Astrocyte (in vitro differentiated cells and primary cell): Measurements from ENCODE around the gene KRTAP12-2. TPM values are rescaled to one million over a fixed set of nuclear protein-coding genes. Genes with fewer than 3 reads are reported as not detected.

Source experiments
- DNase-seq: peaks from one replicate; pipeline ENCODE4 v3.0.0-alpha.2; 2010; ENCODE audit warnings: low read depth
- FAIRE-seq: peaks from 2 replicates; lab custom pipeline; 2011; peaks lifted over from hg19 to GRCh38; lab: Jason Lieb, UNC
- H2AFZ ChIP-seq: 2 replicates; pipeline ENCODE4 v1.6.0; 2012; ENCODE audit warnings: low read depth, low read length, inconsistent platforms
- H3K27ac ChIP-seq: 2 replicates; pipeline ENCODE4 v1.5.1; 2011; ENCODE audit warnings: low read depth, low read length, inconsistent platforms
- H3K27me3 ChIP-seq: 2 replicates; pipeline ENCODE4 v1.6.0; 2011; ENCODE audit warnings: low read length, inconsistent platforms; ENCODE audit not compliant: insufficient read depth
- H3K36me3 ChIP-seq: 2 replicates; pipeline ENCODE4 v1.5.1; 2011; ENCODE audit warnings: low read length, inconsistent platforms; ENCODE audit not compliant: insufficient read depth
- H3K4me1 ChIP-seq: 2 replicates; pipeline ENCODE4 v1.5.1; 2011; ENCODE audit warnings: low read length, inconsistent platforms; ENCODE audit not compliant: insufficient read depth
- H3K4me2 ChIP-seq: 2 replicates; pipeline ENCODE4 v1.6.0; 2012; ENCODE audit warnings: low read length, inconsistent platforms
- H3K4me3 ChIP-seq: 2 replicates; pipeline ENCODE4 v1.5.1; 2011; ENCODE audit warnings: low read depth, mild to moderate bottlenecking, low read length, inconsistent platforms; ENCODE audit not compliant: insufficient read depth
- H3K79me2 ChIP-seq: 2 replicates; pipeline ENCODE4 v1.6.0; 2012; ENCODE audit warnings: mild to moderate bottlenecking, low read length, inconsistent platforms; ENCODE audit not compliant: insufficient read depth
- H3K9ac ChIP-seq: 2 replicates; pipeline ENCODE4 v1.6.0; 2012; ENCODE audit warnings: mild to moderate bottlenecking, low read length, inconsistent platforms
- H3K9me3 ChIP-seq: 2 replicates; pipeline ENCODE4 v1.5.1; 2012; ENCODE audit warnings: low read depth, mild to moderate bottlenecking, low read length, inconsistent platforms; ENCODE audit not compliant: insufficient read depth
- H4K20me1 ChIP-seq: 2 replicates; pipeline ENCODE4 v1.6.0; 2012; ENCODE audit warnings: low read length, inconsistent platforms; ENCODE audit not compliant: insufficient read depth
- H3K27ac Mint-ChIP-seq: one replicate; pipeline ENCODE4 v1.8.0; 2021; ENCODE audit warnings: mild to moderate bottlenecking, mixed read lengths; ENCODE audit not compliant: unreplicated experiment
- H3K27me3 Mint-ChIP-seq: one replicate; pipeline ENCODE4 v1.8.0; 2021; ENCODE audit warnings: low read depth, mixed read lengths; ENCODE audit not compliant: unreplicated experiment
- H3K36me3 Mint-ChIP-seq: one replicate; pipeline ENCODE4 v1.8.0; 2021; ENCODE audit warnings: low read depth, mixed read lengths; ENCODE audit not compliant: unreplicated experiment
- H3K4me1 Mint-ChIP-seq: one replicate; pipeline ENCODE4 v1.8.0; 2021; ENCODE audit warnings: low read depth, mixed read lengths; ENCODE audit not compliant: unreplicated experiment
- H3K4me3 Mint-ChIP-seq: one replicate; pipeline ENCODE4 v1.8.0; 2021; ENCODE audit warnings: mild to moderate bottlenecking, moderate library complexity, mixed read lengths; ENCODE audit not compliant: unreplicated experiment
- H3K9me3 Mint-ChIP-seq: one replicate; pipeline ENCODE4 v1.8.0; 2021; ENCODE audit warnings: mild to moderate bottlenecking, mixed read lengths; ENCODE audit not compliant: unreplicated experiment
- EZH2 ChIP-seq: IDR thresholded peaks from 2 replicates; pipeline ENCODE4 v1.6.1; 2012; ENCODE audit warnings: mild to moderate bottlenecking, low read length, inconsistent platforms; ENCODE audit not compliant: insufficient read depth
- total RNA-seq: library from RNA; stranded (reverse); gene quantifications from 2 replicates; pipeline ENCODE4 v1.2.1, GENCODE V29; 2021
- TF ChIP-seq, protein P1 (sequence below): IDR thresholded peaks from 2 replicates; pipeline ENCODE4 v1.5.1; 2011; ENCODE audit warnings: low read depth, mild to moderate bottlenecking, inconsistent platforms, low read length, moderate library complexity; ENCODE audit not compliant: insufficient read depth

Gene KRTAP12-2
- total RNA-seq, 1 donor from 2014 or later = not detected

DNA sequence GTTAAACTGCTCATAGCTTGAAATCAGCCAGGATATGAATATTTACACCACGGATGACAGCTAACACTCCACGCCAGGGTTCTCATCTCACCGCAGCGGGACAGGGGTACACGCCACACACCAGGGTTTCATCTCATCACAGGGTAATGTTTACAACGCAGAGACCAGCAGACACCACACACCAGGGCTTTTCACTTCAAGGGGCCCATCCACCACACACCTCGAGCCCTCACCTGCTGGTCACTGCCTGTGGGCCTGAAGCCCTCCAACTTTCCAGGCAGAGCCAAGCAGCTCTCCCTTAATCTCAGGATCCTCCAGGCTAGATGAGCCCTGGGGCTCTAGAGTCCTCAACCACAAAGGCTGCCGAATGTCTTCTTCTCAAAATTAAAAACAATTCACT, 28.9 kb upstream of the KRTAP12-2 start:
- no peak for TF ChIP-seq EZH2
- TF ChIP-seq, protein P1, sequence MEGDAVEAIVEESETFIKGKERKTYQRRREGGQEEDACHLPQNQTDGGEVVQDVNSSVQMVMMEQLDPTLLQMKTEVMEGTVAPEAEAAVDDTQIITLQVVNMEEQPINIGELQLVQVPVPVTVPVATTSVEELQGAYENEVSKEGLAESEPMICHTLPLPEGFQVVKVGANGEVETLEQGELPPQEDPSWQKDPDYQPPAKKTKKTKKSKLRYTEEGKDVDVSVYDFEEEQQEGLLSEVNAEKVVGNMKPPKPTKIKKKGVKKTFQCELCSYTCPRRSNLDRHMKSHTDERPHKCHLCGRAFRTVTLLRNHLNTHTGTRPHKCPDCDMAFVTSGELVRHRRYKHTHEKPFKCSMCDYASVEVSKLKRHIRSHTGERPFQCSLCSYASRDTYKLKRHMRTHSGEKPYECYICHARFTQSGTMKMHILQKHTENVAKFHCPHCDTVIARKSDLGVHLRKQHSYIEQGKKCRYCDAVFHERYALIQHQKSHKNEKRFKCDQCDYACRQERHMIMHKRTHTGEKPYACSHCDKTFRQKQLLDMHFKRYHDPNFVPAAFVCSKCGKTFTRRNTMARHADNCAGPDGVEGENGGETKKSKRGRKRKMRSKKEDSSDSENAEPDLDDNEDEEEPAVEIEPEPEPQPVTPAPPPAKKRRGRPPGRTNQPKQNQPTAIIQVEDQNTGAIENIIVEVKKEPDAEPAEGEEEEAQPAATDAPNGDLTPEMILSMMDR = no peak
- H3K36me3 ChIP-seq = no peaks in the 10 kb centered on the region
- no peak overlapping the region for H3K4me2 ChIP-seq
- H4K20me1 ChIP-seq = no peaks in the 10 kb centered on the region
- H3K27ac Mint-ChIP-seq = no peak overlapping the region
- no peaks in the 10 kb centered on the region for H3K4me1 ChIP-seq
- peaks cover 8% of the 10 kb centered on the region for H3K4me1 Mint-ChIP-seq
- H3K79me2 ChIP-seq = no peaks in the 10 kb centered on the region
- peaks cover 2% of the 10 kb centered on the region for H3K9me3 ChIP-seq
- peaks cover 22% of the 10 kb centered on the region for H3K9me3 Mint-ChIP-seq
- H3K4me3 Mint-ChIP-seq = no peak overlapping the region
- no peak overlapping the region for H3K27ac ChIP-seq
- peaks cover 14% of the 10 kb centered on the region for H3K27me3 ChIP-seq
- H2AFZ ChIP-seq = no peak overlapping the region
- H3K36me3 Mint-ChIP-seq = no peaks in the 10 kb centered on the region
- H3K9ac ChIP-seq = no peak overlapping the region
- FAIRE-seq (no peak), DNase-seq (no peak)
- H3K4me3 ChIP-seq = no peak overlapping the region
- H3K27me3 Mint-ChIP-seq = peaks cover 41% of the 10 kb centered on the region

GRCh38 chr21:44695184-44695583, 28.5 kb upstream of the KRTAP12-2 start:
- Histone ChIP-seq H3K4me2 (no peak overlapping the region), H3K9ac (no peak overlapping the region), H3K27ac (no peak overlapping the region), H3K9me3 (peaks cover 2% of the 10 kb centered on the region), H3K79me2 (no peaks in the 10 kb centered on the region), H4K20me1 (no peaks in the 10 kb centered on the region), H3K27me3 (peaks cover 10% of the 10 kb centered on the region), H3K4me1 (no peaks in the 10 kb centered on the region), H3K4me3 (no peak overlapping the region), H3K36me3 (no peaks in the 10 kb centered on the region), H2AFZ (no peak overlapping the region)
- TF ChIP-seq EZH2 = no peak
- TF ChIP-seq, protein P1 = no peak
- Mint-ChIP-seq H3K9me3 (peaks cover 22% of the 10 kb centered on the region), H3K4me3 (no peak overlapping the region), H3K27me3 (peaks cover 40% of the 10 kb centered on the region), H3K27ac (no peak overlapping the region), H3K36me3 (no peaks in the 10 kb centered on the region), H3K4me1 (peaks cover 8% of the 10 kb centered on the region)
- DNase-seq (no peak), FAIRE-seq (no peak)

GRCh38 chr21:44694776-44695175, 28.0 kb upstream of the KRTAP12-2 start:
- no peak for FAIRE-seq
- Mint-ChIP-seq H3K36me3 (no peaks in the 10 kb centered on the region), H3K27me3 (peaks cover 39% of the 10 kb centered on the region)

More at GRCh38 chr21:44694776-44695175, 28.0 kb upstream of the KRTAP12-2 start:
- H3K9me3 ChIP-seq = peaks cover 2% of the 10 kb centered on the region
- H3K27ac ChIP-seq = no peak overlapping the region
- Mint-ChIP-seq H3K27ac (no peak overlapping the region), H3K4me3 (no peak overlapping the region), H3K9me3 (peaks cover 22% of the 10 kb centered on the region), H3K4me1 (peaks cover 8% of the 10 kb centered on the region)
- no peaks in the 10 kb centered on the region for H3K79me2 ChIP-seq
- H3K4me1 ChIP-seq = no peaks in the 10 kb centered on the region
- H3K9ac ChIP-seq = no peak overlapping the region
- H3K36me3 ChIP-seq = no peaks in the 10 kb centered on the region
- no peak overlapping the region for H3K4me3 ChIP-seq
- H2AFZ ChIP-seq = no peak overlapping the region
- DNase-seq = no peak
- peaks cover 7% of the 10 kb centered on the region for H3K27me3 ChIP-seq
- no peak overlapping the region for H3K4me2 ChIP-seq
- H4K20me1 ChIP-seq = no peaks in the 10 kb centered on the region
- TF ChIP-seq, protein P1 = no peak
- no peak for TF ChIP-seq EZH2
